Right ventricle myocardium superior (tissue), 1 donor: ENCODE results near the gene LRRC46. TPM values are rescaled to one million over a fixed set of nuclear protein-coding genes. Genes with fewer than 3 reads are reported as not detected.

ENCODE experiments used
- ATAC-seq: fragments of 200-7000 bp; cut with Tn5 transposase; one replicate; pipeline ENCODE4 v1.9.1; 2020; ENCODE audit warnings: mild to moderate bottlenecking; ENCODE audit not compliant: poor library complexity
- DNase-seq: peaks from one replicate; pipeline ENCODE4 v3.0.0-alpha.2; 2020
- intact Hi-C: fragments of 100-400 bp; cut with DNase I; formaldehyde crosslinking; loops from one replicate; pipeline ENCODE4 v1.11.2; 2022
- total RNA-seq: library from RNA; stranded (reverse); fragmentation: NEBNext Ultra II Directional; extraction: Animal tissue kit (Norgen Biotek cat#: 25700); gene quantifications from one replicate; pipeline ENCODE4 v1.2.1, GENCODE V29; 2021
- donor health status: DM: no; HTN: yes; CAD: no; lungs with severe emphysema.

LRRC46 gene
- total RNA-seq, 1 donor from 2014 or later = 0.19 TPM

DNA sequence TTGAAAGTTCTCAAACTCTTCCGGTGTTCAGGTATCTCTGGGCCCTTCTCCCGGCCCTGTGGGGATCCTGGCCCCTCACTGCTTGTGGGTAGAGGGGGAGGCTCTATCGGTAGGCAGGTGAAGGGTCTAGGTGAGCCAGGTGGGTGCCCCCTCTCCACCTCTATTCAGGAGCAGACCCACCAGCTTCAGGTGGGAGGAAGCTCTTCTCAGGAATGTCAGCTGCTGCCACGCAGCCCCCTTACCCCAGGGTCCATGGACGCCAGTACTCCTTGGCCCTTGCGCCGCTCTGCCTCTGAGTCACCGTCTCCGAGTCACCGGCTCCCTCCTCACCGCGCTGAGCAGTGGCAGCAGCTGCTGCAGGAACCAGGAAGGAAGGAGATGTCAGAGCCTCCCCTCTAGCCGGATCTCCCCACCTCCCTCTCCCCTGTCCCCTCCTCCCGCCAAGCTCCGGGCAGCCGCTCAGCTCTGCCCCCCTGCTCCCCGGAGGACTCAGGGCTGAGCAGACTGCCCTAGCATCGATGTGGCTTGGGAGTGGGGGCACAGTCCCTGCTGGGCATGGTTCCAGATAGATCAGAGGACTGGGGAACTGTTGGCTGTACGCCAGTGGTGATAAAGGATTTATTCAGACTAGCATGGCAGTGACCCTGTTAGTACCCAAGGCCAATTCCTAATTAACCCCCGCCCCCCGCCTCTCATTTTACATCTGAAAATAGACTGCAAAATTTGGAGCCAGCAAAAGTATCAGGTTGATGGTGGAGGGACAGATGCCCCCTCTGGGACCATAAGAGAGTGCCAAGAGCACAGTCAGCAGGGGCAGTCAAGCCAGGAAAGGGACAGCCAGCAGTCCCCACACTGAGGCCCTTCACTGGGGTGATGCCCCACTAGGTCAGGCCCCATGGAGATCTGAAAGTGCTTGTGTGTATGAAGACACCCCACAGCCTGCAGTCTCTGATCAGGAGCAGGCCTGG, 9.8 kb upstream of the LRRC46 start, which contains the start of gene OSBPL7:
OSBPL7 (minus strand) TSS at position 371 of the 968 bp plus-strand sequence. CDS start 1,516 bp downstream, outside the sequence.
- ATAC-seq (peak; percentile 81), DNase-seq (peak; percentile 75)
- intact Hi-C loops = no loop called here

DNA sequence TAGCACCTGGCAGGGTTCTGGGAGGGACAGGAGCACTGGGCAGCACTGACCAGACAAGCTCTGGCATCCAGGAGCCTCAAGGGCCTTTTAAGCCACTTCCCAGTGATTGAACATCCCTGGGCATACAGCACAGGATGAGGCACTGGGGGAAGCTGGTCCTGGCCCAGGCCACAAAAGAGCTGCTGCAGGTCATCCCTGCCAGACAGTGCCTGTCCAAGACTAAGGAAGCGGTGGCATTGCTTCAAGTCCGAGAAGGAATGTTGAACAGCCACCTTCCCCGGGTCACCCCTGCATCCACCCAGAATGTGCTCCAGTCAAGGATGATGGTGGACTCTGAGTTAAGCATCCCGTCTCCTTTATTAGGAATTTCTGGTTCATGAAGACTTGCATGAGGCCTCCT, 8.7 kb upstream of the LRRC46 start:
- DNase-seq (peak; percentile 3), ATAC-seq (no peak)
- intact Hi-C loops = no loop called here

DNA sequence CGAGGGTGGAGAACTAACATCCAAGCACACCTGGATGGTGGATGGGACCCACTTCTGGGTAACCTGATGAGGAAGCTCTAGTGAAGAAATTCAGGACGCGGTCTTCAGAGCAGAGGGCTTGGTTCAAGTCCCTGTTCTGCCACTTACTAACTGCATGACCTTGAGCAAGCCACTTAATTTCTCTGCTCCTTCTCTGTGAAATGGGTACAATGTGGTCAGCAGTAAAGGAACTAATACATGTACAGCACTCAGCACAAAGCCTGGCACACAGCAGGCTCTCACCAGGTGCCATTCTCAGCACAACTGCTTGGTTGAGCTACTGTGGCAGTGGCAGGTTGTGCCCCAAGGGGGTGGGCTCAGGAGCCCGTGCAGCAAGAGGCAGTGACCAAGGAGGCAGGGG, 8.0 kb upstream of the LRRC46 start:
- no peak for ATAC-seq
- DNase-seq = no peak
- intact Hi-C loops = no loop called here

DNA sequence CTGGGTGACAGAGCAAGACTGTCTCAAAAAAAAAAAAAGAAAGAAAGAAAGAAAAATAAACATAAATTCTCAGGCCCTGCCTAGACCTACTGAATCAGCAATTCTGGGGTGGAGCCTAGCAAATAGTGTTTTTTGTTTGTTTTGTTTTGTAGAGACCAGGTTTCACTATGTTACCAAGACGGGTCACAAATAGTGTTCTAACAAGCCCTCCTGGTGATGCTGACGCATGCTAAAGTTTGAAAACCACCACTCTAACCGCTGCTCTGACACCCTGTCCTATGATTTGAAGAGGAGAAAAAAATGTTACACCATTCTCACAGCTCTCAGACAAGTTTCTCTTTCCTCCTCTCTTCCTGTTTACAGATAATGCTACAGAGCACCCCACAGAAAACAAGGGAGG, 1.6 kb upstream of the LRRC46 start:
- DNase-seq (no peak), ATAC-seq (no peak)
- intact Hi-C loops = no loop called here

DNA sequence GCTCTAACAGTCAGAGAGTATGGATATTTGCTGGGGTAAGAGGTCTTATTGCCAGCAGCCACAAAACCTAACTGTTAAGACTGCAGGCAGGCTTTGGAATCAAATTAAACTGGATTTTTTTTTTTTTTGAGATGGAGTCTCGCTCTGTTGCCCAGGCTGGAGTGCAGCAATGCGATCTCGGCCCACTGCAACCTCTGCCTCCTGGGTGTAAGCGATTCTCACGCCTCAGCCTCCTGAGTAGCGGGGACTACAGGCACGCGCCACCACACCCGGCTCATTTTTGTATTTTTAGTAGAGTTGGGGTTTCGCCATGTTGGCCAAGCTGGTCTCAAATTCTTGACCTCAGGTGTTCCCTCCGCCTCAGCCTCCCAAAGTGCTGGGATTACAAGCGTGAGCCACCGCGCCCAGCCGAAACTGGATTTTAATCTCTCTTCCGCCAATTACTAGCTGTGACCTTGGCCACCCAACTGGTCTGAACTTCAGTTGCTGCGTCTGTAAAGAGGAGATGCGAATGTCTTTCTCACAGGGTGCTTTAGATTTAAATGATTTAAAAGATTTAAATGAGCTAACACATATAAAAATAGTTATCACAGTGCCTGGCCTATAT, 971 bp upstream of the LRRC46 start:
- DNase-seq = no peak
- ATAC-seq = no peak
- intact Hi-C loops = no loop called here

DNA sequence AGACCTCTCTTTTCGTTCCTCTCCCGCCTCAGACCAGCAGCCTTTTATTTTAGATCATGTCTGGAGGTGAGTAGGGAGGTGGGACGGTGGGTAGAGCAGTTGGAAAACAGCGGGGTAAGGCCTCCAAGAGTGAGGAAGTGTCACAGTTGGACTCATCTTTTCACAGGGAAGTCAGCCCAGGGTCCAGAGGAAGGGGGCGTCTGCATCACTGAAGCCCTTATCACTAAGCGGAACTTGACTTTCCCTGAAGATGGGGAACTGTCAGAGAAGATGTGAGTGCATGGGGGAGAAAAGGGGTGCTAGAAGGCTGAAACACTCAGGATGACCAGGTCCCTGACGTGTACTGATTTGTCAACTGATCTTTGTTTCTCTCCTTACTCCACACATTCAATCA, 461 bp downstream of the LRRC46 start:
- intact Hi-C loops = no loop called here

DNA sequence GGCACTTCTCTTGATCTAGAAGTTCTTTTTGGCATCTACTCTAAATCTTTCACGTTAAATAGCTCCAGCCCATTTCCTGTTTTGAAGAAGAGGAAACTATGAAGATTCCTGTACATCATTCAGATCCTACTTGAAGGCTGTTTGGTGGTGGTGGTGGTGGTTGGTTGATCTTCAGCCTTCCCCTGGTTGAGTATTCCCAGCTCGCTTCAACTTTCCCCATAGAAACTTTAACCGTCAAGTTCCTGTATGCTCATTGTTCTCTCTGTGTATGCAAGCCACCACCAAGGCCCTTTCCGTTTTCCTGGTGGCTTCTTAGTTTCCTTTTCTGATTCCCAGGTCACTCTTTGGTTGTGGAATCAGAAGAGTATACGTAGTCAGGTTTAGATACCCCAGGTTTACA, 3.3 kb downstream of the LRRC46 start:
- ATAC-seq (no peak), DNase-seq (no peak)
- intact Hi-C loops = no loop called here

More for the DNA sequence above, 461 bp downstream of the LRRC46 start:
- peak; percentile 6 for ATAC-seq
- no peak for DNase-seq

DNA sequence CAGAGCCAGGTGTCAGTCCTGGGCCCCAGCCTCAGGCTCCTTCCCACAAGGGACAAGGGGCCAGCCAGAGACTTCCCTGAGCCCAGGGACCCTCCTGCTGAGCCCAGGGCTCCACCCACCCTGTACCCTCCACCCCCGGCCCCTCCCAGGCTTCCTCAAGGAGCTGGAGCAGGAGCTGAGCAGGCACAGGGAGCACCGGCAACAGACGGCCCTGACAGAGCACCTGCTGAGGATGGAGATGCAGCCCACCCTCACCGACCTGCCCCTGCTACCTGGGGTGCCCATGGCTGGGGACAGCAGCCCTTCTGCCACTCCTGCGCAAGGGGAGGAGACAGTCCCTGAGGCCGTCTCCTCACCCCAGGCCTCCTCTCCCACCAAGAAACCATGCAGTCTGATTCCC, 5.1 kb downstream of the LRRC46 start:
- DNase-seq (no peak), ATAC-seq (no peak)
- intact Hi-C loops = no loop called here

DNA sequence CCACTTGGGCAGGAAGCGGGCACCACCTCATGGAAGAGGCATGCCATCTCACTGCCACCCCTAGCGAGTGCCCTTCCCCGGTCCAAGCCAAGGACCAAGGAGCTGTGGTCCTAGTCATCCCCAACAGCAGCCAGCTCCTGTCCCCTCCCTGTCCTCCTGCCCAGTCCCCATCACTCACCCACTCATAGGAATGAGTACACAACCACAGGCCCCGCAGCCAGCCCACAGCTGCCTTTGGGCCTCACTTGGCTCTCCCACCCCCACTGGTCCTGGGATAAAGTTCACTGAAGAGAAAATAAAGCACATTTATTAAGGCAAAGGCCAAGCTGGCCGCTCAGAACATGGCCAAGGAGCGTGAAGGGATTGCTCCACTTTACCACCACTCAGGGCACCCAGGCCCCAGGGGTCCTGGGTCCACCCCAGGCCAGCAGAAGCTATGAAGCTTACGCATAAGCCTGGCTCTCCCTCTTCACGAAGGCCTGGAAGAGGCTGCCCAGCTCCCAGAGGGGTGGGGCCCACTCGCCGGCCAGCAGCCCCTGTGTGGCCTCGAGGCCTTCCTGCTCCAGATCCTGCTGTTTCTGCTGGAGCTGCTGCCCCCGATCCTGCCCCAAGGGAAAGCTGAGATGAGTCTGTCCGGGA, 6.0 kb downstream of the LRRC46 start:
- ATAC-seq (no peak), DNase-seq (peak; percentile 57)
- intact Hi-C loops = no loop called here

DNA sequence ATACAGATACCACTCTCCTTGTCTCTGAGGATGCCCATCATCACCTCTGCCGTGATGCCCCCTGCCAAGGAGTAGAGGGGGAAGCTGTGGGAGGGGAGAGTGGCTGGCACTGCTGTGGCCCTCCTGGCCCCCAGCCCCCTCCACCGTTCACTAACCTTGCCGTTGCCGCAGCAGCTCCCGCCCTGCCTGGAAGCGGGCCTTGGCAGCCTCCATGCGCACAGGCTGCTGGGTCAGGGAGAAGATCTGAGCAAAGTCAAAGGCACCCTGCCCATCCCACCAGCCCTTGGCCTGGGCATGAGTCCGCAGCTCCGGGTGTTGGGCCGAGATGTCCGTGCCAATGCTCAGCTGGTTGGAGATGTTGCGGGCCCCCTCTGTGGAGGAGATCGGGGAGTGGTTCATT, 7.2 kb downstream of the LRRC46 start:
- ATAC-seq (no peak), DNase-seq (no peak)
- intact Hi-C loops = no loop called here

DNA sequence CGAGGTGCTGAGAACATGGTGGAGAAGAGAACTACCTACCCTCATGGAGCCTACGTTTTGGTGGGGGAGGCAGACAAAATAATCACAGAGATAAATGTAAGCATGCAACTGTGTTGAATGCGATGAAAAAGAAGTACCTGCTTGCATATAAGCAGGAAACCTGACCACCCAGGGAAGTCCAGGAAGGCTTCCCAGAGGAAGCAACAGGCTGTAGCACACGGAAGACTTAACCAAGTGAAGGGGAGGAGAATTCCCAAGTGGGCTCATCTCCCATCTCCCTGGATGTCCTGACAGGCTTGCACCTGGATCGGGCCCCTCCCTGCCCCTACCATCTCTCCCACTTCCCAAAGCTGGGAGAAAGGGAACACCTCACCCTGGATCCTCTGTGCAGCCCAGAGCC, 7.6 kb downstream of the LRRC46 start:
- intact Hi-C loops = no loop called here
- DNase-seq (no peak), ATAC-seq (no peak)

DNA sequence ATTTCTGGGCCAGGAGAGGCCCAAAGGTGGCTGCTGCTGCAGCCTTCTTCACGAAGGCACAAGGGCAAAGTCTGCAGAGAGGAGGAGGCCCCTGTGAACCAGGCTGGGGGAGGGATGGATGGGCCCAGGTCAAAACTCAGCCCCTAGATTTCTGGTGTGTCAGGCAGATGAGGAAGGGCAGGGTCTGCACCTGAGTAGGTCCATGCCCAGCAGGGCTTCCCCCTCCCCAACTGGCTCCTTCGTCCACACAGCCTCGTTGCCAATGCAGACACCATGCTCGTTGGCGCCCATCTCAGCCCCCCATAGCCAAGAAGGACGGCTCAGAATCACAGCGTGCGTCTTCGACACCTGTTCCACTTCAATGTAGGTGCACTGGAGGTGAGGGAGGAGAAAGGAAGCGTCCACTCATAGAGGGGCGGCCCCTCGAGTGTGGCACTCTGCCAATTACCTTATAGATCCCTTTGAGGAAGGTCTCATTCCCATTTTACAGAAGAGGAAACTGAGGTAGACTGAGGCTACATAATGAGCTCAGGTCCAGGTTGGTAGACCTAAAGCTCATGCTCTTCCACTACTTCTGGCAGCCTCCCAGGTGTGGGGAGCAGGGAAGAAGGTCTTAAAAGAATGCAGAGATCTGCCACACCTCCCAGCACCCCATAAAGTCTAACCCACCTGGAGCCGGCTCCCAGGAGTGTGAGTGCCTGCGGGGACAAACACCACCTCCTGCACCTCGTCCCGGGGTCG, 8.7 kb downstream of the LRRC46 start:
- DNase-seq (no peak), ATAC-seq (no peak)
- intact Hi-C loops = loop anchor here (5.0 kb wide), 2 partner anchors 107 to 132 kb away; partner anchors contain the start of gene CDK5RAP3

DNA sequence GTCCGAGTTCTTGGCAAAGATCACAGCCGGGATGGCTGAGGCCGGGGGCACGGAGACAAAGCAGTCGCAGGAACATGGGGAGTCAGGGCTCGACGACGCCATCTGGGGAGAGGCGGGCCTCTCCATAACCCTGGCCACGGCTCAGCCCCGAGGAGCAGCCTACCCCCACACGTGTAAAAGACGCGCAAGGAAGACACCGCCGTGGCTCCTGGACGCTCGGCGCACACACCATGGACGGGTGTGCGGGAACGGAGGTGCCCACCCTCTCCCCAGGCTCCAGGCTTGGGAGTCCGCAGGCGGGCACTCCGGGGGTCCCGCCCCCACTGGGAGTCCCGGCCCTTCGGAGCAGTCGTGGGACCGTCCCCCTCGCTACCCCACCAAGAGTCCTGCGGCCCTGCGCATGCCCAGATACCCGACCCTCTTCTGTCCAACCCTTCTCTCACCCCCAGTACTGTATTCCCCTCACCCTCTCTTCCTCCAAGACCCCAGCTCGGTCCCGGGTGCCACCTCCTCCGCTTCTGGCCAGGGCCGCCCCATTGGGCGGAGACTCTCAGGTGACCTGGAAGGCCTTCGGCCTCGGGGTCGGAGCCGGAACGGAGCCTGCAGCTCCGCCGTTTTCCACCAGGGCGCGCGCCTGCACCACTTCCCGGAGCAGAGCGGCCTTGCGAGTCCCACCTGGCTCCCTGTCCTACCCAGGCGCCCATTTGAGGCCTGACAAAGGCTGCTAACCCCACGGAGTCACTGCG, 9.4 kb downstream of the LRRC46 start, which contains the start of gene SCRN2:
SCRN2 (minus strand) TSS at position 532 of the 746 bp plus-strand sequence; CDS start at position 102, 430 bp downstream.
- ATAC-seq (peak; percentile 96), DNase-seq (peak; percentile 96)
- intact Hi-C loops = loop anchor here (5.0 kb wide), 2 partner anchors 106 to 131 kb away; partner anchors contain the start of gene CDK5RAP3

DNA sequence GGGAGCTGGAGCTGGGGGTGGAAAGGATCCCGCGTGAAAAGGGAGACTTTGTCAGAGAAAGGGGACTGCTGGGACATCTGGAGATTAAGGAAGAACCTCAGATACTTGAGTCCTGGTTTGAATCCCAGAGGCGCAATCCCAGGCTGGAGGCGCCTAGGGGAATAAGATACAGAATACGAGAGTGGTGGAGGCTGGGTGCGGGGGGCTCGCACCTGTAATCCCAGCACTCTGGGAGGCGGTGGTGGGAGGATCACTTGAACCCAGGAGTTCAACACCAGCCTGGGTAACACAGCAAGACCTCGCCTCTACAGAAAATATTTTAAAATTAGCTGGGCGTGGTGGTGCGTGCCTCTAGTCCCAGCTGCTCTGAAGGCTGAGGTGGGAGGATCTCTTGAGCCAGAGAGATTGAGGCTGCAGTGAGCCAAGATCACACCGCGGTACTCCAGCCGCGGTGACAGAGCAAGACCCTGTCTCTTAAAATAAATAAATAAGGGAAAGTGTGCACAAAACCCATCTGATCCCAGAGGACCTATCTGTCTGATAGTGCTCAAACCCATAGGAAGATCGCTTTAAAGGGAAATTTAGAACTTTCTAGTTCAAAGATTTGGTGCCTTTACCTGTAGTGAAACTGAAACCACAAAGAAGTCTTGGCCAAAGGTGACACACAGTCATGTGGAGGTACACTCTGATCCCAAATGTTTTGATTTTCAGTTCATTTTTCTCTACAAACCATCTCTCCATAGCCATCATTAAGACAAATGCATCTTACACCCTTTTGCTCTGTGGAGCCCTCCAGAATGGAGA, 10.2 kb downstream of the LRRC46 start:
- ATAC-seq = no peak
- no peak for DNase-seq
- intact Hi-C loops = loop anchor here (2.0 to 5.0 kb wide), 3 partner anchors 47 to 131 kb away; partner anchors contain the start of gene CDK5RAP3

DNA sequence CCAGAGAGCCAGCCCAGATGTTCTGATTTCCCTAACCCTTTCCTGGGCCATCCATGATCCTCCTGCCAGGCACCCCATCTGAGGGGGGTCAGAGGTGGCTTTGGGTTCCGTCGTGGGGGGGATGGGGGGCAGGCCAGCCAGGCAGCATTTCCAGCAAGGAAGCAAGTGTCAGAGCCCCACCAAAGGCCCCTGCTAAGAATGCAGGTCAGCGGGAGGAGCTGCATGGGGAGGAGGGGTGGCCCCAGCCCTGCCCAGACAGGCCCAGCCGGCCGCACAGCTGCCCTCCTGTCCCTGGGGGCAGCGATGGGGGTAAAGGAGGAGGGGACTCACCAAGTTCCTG, 11.9 kb downstream of the LRRC46 start:
- no peak for ATAC-seq
- intact Hi-C loops = loop anchor here (2.0 to 5.0 kb wide), 3 partner anchors 45 to 129 kb away; partner anchors contain the start of gene CDK5RAP3
- DNase-seq = no peak

DNA sequence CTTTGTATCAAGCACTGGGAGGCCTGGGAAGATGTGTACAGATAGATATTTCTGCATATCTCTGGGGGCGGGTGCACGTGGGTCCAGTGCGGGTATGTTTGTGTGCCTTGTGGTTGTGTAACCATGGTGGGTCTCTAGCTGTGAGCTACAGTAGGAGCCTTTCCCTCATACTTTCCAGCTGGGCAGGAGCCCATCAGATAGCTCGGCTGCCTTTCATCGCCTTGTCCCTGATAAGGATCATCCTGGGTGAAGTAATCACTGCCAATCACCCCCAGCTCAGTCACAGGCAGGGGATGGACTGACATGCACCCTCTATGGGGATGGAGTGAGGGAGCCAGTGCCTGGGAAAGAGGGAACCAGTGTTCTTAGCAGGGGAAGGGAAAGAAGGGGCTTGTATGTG, 12.8 kb downstream of the LRRC46 start:
- no peak for DNase-seq
- intact Hi-C loops = loop anchor here (5.0 kb wide), 2 partner anchors 103 to 128 kb away; partner anchors contain the start of gene CDK5RAP3

More for the DNA sequence above, 12.8 kb downstream of the LRRC46 start:
- no peak for ATAC-seq
